GM12875 (cell line): Measurements from ENCODE around the gene TRIM41.
"Not testable (repeated sequence)": the region's sequence is repeated elsewhere in the genome, so short reads cannot be mapped to it uniquely, and the experiment has no call there.

Experiments used
- H3K4me3 ChIP-seq: one replicate; pipeline ENCODE4 v1.5.1; 2011; ENCODE audit warnings: low read depth, low read length, control low read depth
- CTCF ChIP-seq: IDR thresholded peaks from 2 replicates; pipeline ENCODE4 v1.5.1; 2011; ENCODE audit warnings: low read depth, mild to moderate bottlenecking, control low read depth, inconsistent platforms, low read length, moderate library complexity, borderline replicate concordance; ENCODE audit not compliant: insufficient read depth

Gene TRIM41

GRCh38 chr5:181223058-181223728 is at the start of gene TRIM41:
Gene TRIM41 (plus strand): TSS chr5:181223281. CDS start chr5:181224000, 719 bp downstream.
- H3K4me3 ChIP-seq = peak within 1 kb of the TSS; percentile 70
- no peak for TF ChIP-seq CTCF

GRCh38 chr5:181173420-181174342 is 49.4 kb upstream of the TRIM41 start:
- H3K4me3 ChIP-seq = peak overlapping the region; percentile 54
- TF ChIP-seq CTCF = no peak

GRCh38 chr5:181176254-181176952 is 46.7 kb upstream of the TRIM41 start:
- no peak for TF ChIP-seq CTCF

GRCh38 chr5:181177559-181177958 is 45.5 kb upstream of the TRIM41 start:
- H3K4me3 ChIP-seq = not testable (repeated sequence)

More at GRCh38 chr5:181176254-181176952, 46.7 kb upstream of the TRIM41 start:
- no peak overlapping the region for H3K4me3 ChIP-seq

GRCh38 chr5:181181650-181182565 is 41.2 kb upstream of the TRIM41 start:
- peak; percentile 78 for TF ChIP-seq CTCF
- H3K4me3 ChIP-seq = no peak overlapping the region

GRCh38 chr5:181182651-181183050 is 40.4 kb upstream of the TRIM41 start:
- H3K4me3 ChIP-seq = no peak overlapping the region
- TF ChIP-seq CTCF = no peak
